Adipose tissue (tissue), 3 donors: ENCODE results near the gene CPA1. TPM values are rescaled to one million over a fixed set of nuclear protein-coding genes. Genes with fewer than 3 reads are reported as not detected.
"Not testable (repeated sequence)": the region's sequence is repeated elsewhere in the genome, so short reads cannot be mapped to it uniquely, and the experiment has no call there.

Experiments
- H3K27ac ChIP-seq: one replicate; pipeline ENCODE4 v1.5.1; 2013; ENCODE audit warnings: low read depth, low read length
- WGBS, 3 donors: extraction: QIAGEN DNeasy Blood & Tissue Kit; methylation state at CpG; one replicate each; pipeline ENCODE4 v1.1.7; 2013; 5-methylcytosine and 5-hydroxymethylcytosine counted together
- polyA plus RNA-seq, 3 donors: library from polyadenylated mRNA; stranded (reverse); fragments of 200-250 nt; gene quantifications; one replicate each; pipeline ENCODE4 v1.2.3, GENCODE V29; 2013
- donor health status: healthy with polysubstance abuse.
- donor health status: Bipolar disorder and iron deficiency.
- donor health status: healthy.

CPA1 gene
- polyA plus RNA-seq, 3 donors = 5.3 to 12,264 (median 18.3) TPM

- 83 to 95% (median 85%) methylated on average over 19 of the region's 19 CpGs for WGBS, 3 donors
- no peak overlapping the region for H3K27ac ChIP-seq
These were observed 12.2 kb upstream of the CPA1 start for GRCh38 chr7:130367836-130368746.

GRCh38 chr7:130369110-130369711 is 11.1 kb upstream of the CPA1 start:
- no peak overlapping the region for H3K27ac ChIP-seq
- WGBS, 3 donors = 35 to 47% (median 38%) methylated on average over 10 of the region's 10 CpGs

- WGBS, 3 donors = 43 to 67% (median 49%) methylated on average over 3 of the region's 3 CpGs
- H3K27ac ChIP-seq = no peak overlapping the region
These were observed 10.3 kb upstream of the CPA1 start for GRCh38 chr7:130369831-130370550.

GRCh38 chr7:130371046-130371445 is 9.2 kb upstream of the CPA1 start:
- H3K27ac ChIP-seq = no peak overlapping the region
- 61 to 74% (median 71%) methylated on average over 3 of the region's 3 CpGs for WGBS, 3 donors

- WGBS, 3 donors = 70 to 83% (median 81%) methylated on average over 11 of the region's 11 CpGs
- no peak overlapping the region for H3K27ac ChIP-seq
These were observed 7.7 kb upstream of the CPA1 start for GRCh38 chr7:130372402-130373165.

- H3K27ac ChIP-seq = no peak overlapping the region
- 79 to 98% (median 96%) methylated on average over 6 of the region's 6 CpGs for WGBS, 3 donors
These were observed 5.8 kb upstream of the CPA1 start for GRCh38 chr7:130374507-130374906.

GRCh38 chr7:130376461-130376860 is 3.8 kb upstream of the CPA1 start:
- 50 to 100% (median 97%) methylated on average over 1 of the region's 1 CpG for WGBS, 3 donors
- not testable (repeated sequence) for H3K27ac ChIP-seq

- no peak overlapping the region for H3K27ac ChIP-seq
- WGBS, 3 donors = 71 to 91% (median 86%) methylated on average over 6 of the region's 6 CpGs
These were observed 3.1 kb upstream of the CPA1 start for GRCh38 chr7:130377178-130377577.

GRCh38 chr7:130379019-130379418 is 1.3 kb upstream of the CPA1 start:
- WGBS, 3 donors = 59 to 88% (median 85%) methylated on average over 7 of the region's 7 CpGs
- no peak overlapping the region for H3K27ac ChIP-seq

- whole genome bisulfite sequencing, 3 donors = 43 to 69% (median 57%) methylated on average over 10 of the region's 10 CpGs
- H3K27ac ChIP-seq = no peak overlapping the region
These were observed 768 bp upstream of the CPA1 start for GRCh38 chr7:130379532-130379920.

- 37 to 89% (median 86%) methylated on average over 7 of the region's 7 CpGs for WGBS, 3 donors
- H3K27ac ChIP-seq = no peak overlapping the region
These were observed 664 bp downstream of the CPA1 start for GRCh38 chr7:130380861-130381455.

GRCh38 chr7:130381468-130382312 is 1.4 kb downstream of the CPA1 start:
- H3K27ac ChIP-seq = no peak overlapping the region
- WGBS, 3 donors = 44 to 93% (median 91%) methylated on average over 41 of the region's 41 CpGs

- no peak overlapping the region for H3K27ac ChIP-seq
- 44 to 94% (median 89%) methylated on average over 18 of the region's 18 CpGs for WGBS, 3 donors
These were observed 3.1 kb downstream of the CPA1 start for GRCh38 chr7:130383187-130383980.

- 47 to 54% (median 51%) methylated on average over 10 of the region's 10 CpGs for WGBS, 3 donors
- H3K27ac ChIP-seq = no peak overlapping the region
These were observed 4.1 kb downstream of the CPA1 start for GRCh38 chr7:130384371-130384801.

GRCh38 chr7:130384841-130385599 is 4.7 kb downstream of the CPA1 start:
- H3K27ac ChIP-seq = no peak overlapping the region
- 47 to 95% (median 95%) methylated on average over 13 of the region's 13 CpGs for WGBS, 3 donors

- H3K27ac ChIP-seq = no peak overlapping the region
- 45 to 89% (median 86%) methylated on average over 6 of the region's 6 CpGs for WGBS, 3 donors
These were observed 5.3 kb downstream of the CPA1 start for GRCh38 chr7:130385600-130386066.
